Measurements from ENCODE around the gene CDH13. TPM values are rescaled to one million over a fixed set of nuclear protein-coding genes. Genes with fewer than 3 reads are reported as not detected.

Gene CDH13
- total and polyA plus RNA-seq, 2 donors (not counting 3 experiments of a cell fraction or from before 2014, with no cell fraction given): 96.6 to 124 TPM

DNA sequence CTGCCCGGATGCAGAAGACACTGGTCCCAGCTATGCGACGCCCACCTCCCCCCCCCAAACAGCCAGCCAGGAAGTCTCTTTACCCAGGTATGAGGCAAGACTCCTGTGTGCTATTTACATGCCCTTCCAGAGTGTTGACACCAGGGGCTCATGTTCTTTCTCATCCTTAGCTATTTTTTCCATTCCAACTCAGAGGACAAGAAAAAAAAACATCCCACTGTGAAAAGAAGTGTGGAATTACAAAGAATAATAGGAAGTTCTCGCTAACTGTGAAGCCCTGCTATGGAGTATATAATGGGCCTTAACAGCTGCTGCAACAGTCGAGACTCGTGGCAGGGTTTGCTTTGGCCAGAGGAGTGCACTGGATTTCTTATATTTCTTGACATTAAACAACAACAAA, 584.9 kb downstream of the CDH13 start:
- Histone ChIP-seq H3K4me3 (replicated peaks in 1 of 3; ENCODE audit: insufficient read depth in 1 of 3, low read depth in 1 of 3, low read length in 3 of 3) (no peak overlapping the region), H3K27ac (ENCODE audit: insufficient read depth, low read depth, low read length) (no peak overlapping the region), H3K4me2 (ENCODE audit: insufficient read depth, low read length) (no peak overlapping the region), H2AFZ (ENCODE audit: low read depth, low read length) (no peak overlapping the region), H3K27me3 (ENCODE audit: control insufficient read depth in 2 of 2, insufficient read depth in 2 of 2, low read length in 2 of 2) (no peaks in the 10 kb centered on the region), H3K9me3 (replicated peaks; ENCODE audit: control insufficient read depth, insufficient read depth, low read length) (no peaks in the 10 kb centered on the region), H3K9me1 (replicated peaks; ENCODE audit: control insufficient read depth, extremely low read depth, insufficient read depth, low read length) (no peaks in the 10 kb centered on the region), H3K79me2 (ENCODE audit: control insufficient read depth, insufficient read depth, low read length) (no peaks in the 10 kb centered on the region), H4K20me1 (replicated peaks; ENCODE audit: control insufficient read depth, extremely low read depth, insufficient read depth, low read length) (no peaks in the 10 kb centered on the region), H3K4me1 (ENCODE audit: control insufficient read depth, extremely low read depth, insufficient read depth, low read length) (no peaks in the 10 kb centered on the region), H3K9ac (replicated peaks; ENCODE audit: extremely low read depth, insufficient read depth, low read length) (no peak overlapping the region), H3K36me3 (ENCODE audit: control insufficient read depth in 2 of 2, extremely low read depth in 1 of 2, insufficient read depth in 2 of 2, low read length in 2 of 2) (no peaks in the 10 kb centered on the region)
- CTCF ChIA-PET: interaction anchor here (1.0 to 5.8 kb wide), 3 partner anchors 9 to 949 kb away, joined by 3 to 62 read pairs (median 49); no protein-coding TSS in a partner anchor
- intact Hi-C loops (cut with micrococcal nuclease): no loop called here
- BruUV-seq (replicated peaks): no TSS peak
- TF ChIP-seq EZH2 (IDR thresholded peaks at IDR 0.05; ENCODE audit: borderline replicate concordance, low read depth, low read length, severe bottlenecking) (no peak), POLR2AphosphoS5 (IDR thresholded peaks at IDR 0.05; ENCODE audit: insufficient read depth, low read depth, low read length) (no peak), JUN (IDR thresholded peaks at IDR 0.05; ENCODE audit: borderline replicate concordance, insufficient read depth, insufficient read length, low read depth) (no peak), GATA2 (IDR thresholded peaks at IDR 0.05; ENCODE audit: insufficient read depth, insufficient read length, low read depth, low read length) (no peak), POLR2A (IDR thresholded peaks at IDR 0.05; ENCODE audit: low read depth, low read length) (no peak), FOS (IDR thresholded peaks at IDR 0.05; ENCODE audit: borderline replicate concordance, insufficient read depth, low read length) (no peak), MYC (IDR thresholded peaks at IDR 0.05; ENCODE audit: low read depth, low read length) (no peak)
- TF ChIP-seq, protein P1, sequence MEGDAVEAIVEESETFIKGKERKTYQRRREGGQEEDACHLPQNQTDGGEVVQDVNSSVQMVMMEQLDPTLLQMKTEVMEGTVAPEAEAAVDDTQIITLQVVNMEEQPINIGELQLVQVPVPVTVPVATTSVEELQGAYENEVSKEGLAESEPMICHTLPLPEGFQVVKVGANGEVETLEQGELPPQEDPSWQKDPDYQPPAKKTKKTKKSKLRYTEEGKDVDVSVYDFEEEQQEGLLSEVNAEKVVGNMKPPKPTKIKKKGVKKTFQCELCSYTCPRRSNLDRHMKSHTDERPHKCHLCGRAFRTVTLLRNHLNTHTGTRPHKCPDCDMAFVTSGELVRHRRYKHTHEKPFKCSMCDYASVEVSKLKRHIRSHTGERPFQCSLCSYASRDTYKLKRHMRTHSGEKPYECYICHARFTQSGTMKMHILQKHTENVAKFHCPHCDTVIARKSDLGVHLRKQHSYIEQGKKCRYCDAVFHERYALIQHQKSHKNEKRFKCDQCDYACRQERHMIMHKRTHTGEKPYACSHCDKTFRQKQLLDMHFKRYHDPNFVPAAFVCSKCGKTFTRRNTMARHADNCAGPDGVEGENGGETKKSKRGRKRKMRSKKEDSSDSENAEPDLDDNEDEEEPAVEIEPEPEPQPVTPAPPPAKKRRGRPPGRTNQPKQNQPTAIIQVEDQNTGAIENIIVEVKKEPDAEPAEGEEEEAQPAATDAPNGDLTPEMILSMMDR (IDR thresholded peaks at IDR 0.05; ENCODE audit: extremely low read depth in 1 of 2, insufficient read depth in 1 of 2, low read depth in 1 of 2, low read length in 2 of 2): no peak
- TF ChIP-seq, protein P2, sequence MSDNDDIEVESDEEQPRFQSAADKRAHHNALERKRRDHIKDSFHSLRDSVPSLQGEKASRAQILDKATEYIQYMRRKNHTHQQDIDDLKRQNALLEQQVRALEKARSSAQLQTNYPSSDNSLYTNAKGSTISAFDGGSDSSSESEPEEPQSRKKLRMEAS (IDR thresholded peaks at IDR 0.05; ENCODE audit: insufficient read depth, insufficient read length): no peak
- POLR2A ChIA-PET: no interaction called here
- dilution Hi-C loops (cut with MboI; ENCODE audit: extremely low pct_ligation_motif_present, low sequenced_read_pairs): no loop called here
- DNase-seq (ENCODE audit: low read depth, low spot score) (peak; percentile 33), FAIRE-seq (no peak)

Measured in endothelial cell of umbilical vein (primary cell).